T-helper 22 cell (primary cell): ENCODE results near the gene NT5C2.
A peak's percentile ranks its signal among the peaks of the same experiment; 100 is the strongest.
"Not testable (repeated sequence)": the region's sequence is repeated elsewhere in the genome, so short reads cannot be mapped to it uniquely, and the experiment has no call there.

Source experiments
- DNase-seq: peaks from one replicate; pipeline ENCODE4 v3.0.0-alpha.2; 2020; ENCODE audit warnings: low read depth

The NT5C2 gene

GRCh38 chr10:103086799-103087198, 106.3 kb downstream of the NT5C2 start:
- no peak for DNase-seq

- DNase-seq, result no peak
These were observed 106.8 kb downstream of the NT5C2 start for GRCh38 chr10:103086261-103086660.

DNA sequence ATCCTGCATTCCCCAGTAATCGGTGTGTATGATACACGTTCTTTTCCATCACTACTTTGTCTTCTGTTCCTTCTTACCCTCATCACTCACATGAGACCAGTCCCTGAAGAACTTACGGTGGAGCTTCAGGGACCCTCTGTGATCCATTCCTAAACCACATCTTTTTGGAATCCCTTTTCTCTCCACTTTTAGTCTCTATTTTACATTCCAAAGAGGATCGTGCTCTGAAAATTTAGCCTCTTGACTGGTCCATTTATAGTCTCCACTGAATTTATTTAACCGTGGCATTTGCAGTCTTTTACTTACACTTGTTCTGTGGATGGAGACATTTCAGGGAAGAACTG, 109.1 kb downstream of the NT5C2 start:
- DNase-seq, result no peak

DNA sequence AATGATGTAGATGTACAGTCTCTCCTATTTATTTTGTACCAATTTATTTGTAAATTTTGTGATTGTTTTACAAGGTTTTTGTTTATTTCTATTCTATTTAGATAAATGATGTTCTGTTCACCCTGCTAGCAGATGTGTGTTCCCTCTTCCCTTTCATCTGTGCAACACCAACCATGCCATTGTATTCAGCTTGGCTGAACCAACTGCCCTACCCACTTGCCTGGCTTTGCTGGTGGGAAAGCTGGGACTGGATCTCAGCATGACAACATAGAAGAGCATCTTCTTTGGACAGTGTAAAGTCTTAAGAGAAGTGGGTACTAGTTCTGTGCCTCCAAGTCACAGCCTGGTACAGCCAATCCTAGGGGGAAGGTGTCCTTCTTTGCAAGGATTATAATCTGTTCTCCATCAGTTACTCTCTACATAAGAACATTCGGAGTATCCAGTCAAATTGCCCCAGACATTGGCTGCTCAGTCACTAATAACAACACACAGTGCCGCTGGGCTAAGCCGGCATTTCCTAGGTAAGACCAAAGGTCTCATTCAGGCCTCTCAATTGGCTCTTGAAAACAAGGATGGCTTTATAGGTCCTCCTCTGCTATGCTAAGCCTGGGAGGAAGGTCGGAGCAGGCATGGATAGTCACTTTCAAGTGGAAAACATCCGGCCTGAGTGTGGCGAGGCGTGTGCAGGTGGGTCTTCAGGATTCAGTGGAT, 109.7 kb downstream of the NT5C2 start:
- DNase-seq, result no peak

- DNase-seq, result no peak
These were observed 110.4 kb downstream of the NT5C2 start for GRCh38 chr10:103082683-103083082.

GRCh38 chr10:103080891-103081581, 112.0 kb downstream of the NT5C2 start:
- DNase-seq, result no peak

DNA sequence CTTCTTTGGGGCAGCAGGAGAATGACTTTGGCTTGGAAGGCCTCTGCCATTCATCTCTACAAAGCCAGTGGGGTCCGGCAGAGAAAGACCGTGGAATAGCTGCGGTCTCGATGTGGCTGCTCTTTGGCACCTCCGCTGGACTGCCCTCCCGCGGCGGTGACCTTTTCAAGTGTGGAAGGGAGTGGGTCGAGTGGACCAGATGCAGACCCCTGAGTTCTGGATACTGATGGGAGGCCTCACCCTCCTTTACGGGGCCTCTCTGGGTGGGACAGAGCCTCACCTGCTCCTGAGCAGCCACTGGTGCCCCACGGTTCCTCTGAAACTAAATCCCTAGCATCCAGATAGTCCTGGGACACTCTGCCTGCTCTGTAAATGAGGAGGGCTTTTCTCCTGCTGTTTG, 113.1 kb downstream of the NT5C2 start:
- DNase-seq, result no peak

- no peak for DNase-seq
These were observed 114.0 kb downstream of the NT5C2 start for GRCh38 chr10:103079100-103079499.

DNA sequence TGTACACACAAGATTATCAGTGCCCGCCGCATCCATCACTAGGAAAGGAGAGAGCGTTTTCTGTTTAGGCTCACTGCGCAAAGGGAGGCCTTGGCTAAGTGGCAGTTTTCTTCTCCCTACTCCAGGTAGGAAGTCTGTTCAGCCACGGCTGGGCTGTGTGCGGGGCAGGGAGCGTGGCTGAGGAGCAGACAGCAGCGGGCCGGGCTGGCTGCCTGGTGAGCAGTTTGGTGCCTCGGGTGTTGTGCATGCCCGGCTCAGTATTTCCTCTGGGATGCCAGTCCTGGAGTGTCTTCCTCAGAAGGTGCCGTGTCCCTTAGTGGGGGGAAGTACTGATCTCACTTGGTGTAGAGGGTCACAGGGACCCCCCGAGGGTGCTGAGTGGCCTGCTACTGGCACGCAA, 114.4 kb downstream of the NT5C2 start:
- no peak for DNase-seq

GRCh38 chr10:103078309-103078615, 114.8 kb downstream of the NT5C2 start:
- DNase-seq, result no peak

DNA sequence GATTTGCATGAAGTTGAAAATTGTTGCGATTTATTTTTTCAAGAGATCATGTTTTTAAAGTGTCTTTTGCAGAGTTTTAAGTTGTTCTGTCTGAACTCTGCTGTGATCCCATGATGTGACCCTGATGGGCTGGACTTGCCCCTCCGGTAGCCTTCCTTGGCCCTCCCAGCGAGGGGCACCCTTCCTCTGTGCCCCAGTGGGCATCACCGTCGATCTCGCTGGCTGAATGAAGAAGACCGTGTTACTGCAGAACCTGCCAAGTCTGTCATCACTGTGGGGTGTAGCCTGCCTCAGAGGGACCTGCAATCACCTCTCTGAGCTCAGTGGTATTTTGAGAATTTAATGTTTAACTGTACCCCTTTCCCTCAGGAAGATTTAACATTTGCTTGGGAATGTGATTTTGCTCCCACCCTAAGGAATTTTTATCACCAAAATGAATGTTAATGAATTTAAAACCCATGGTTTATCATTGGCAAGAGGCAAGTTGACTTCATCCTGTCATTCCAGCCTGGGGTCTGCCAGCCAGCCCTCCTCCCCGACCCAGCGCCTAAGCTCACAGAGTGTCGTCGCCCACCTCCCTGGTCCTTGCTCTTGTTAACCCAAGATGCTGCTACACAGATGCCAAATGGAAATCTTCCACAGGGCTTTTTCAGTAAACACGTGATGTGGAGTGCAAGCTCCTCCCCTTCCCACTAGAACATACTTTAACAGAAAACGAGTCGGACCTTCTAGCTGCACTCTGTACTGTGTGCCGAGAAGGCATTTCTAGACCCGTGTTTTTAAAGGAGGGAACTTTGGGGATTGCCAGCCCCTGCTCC, 115.4 kb downstream of the NT5C2 start:
- DNase-seq, result no peak

DNA sequence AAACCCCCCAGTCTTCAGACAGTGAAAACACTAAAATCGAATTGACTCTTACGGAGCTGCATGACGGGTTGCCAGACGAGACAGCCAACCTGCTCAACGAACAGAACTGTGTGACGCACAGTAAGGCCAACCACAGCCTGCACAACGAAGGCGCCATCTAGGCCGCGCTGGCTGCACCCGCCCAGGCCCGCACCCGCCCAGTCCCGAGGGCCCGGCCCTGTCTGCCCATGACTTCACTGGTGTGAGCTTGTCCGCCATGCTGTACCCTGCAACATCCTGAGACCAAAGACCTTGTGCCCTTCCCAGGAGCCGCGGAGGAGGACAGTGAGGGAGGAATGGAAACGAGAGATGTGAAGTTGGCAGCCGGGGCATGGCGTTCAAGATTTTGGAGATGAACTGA, 116.1 kb downstream of the NT5C2 start:
- DNase-seq, result no peak

- DNase-seq, result no peak
These were observed 120.2 kb downstream of the NT5C2 start for GRCh38 chr10:103072891-103073290.

DNA sequence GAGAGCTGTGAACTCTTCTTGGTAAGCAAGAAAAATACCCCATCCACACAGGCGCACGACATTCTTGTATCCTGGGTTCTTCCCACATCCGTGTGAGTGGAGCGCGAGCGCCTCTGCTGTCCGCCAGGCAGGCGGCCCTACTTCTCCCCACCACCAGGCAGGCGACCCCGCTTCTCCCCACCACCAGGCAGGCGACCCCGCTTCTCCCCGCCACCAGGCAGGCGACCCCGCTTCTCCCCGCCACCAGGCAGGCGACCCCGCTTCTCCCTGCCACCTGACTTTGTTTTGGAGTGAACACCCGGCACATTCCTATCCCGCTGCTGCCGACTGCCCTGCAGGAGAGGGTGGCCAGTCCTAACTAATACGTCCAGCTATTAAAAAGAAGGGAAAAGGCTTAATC, 120.8 kb downstream of the NT5C2 start:
- no peak for DNase-seq

GRCh38 chr10:103069453-103070331, 123.4 kb downstream of the NT5C2 start:
- DNase-seq, result peak; percentile 35

- no peak for DNase-seq
These were observed 125.1 kb downstream of the NT5C2 start for GRCh38 chr10:103067956-103068355.

- no peak for DNase-seq
These were observed 125.6 kb downstream of the NT5C2 start for GRCh38 chr10:103067484-103067883.

- not testable (repeated sequence) for DNase-seq
These were observed 126.0 kb downstream of the NT5C2 start for GRCh38 chr10:103067099-103067477.

GRCh38 chr10:103066141-103067098, 126.7 kb downstream of the NT5C2 start:
- DNase-seq, result no peak

DNA sequence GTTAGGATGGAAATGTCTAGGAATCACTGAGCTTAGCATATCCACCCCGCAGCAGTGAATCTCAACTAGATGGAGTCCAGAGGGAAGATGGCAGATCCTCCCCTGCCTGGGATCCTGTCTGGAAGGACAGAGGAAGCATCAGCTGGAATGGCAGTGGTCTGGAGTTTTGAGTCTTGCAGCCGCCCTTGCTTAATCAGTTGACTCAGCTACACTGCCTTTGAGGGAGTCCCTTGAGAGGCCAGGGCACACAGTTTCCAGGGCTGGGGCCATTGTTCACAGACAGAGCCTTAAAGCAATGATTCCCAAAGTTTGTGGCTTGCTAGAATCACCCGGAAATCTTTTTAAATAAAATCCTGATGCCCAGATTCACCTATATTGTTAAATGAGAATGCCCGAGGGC, 128.1 kb downstream of the NT5C2 start:
- no peak for DNase-seq
